ENCODE measurements around the gene CERS6.

The CERS6 gene

GRCh38 chr2:168801961-168802858 lies 346.1 kb downstream of the CERS6 start, which contains the start of gene NOSTRIN:
TSS of gene NOSTRIN (plus strand) at chr2:168802637. CDS start at chr2:168802647, 10 bp downstream.
- TF ChIP-seq ZFP30 (CRISPR knock-in tag; IDR thresholded peaks at IDR 0.05): no peak
- TF ChIP-seq TOX (CRISPR knock-in tag; IDR thresholded peaks at IDR 0.05; ENCODE audit: borderline replicate concordance): peak; percentile 71; the same call in 1 of the 2 replicates
- peak; percentile 55 for ATAC-seq

GRCh38 chr2:168802859-168803725 lies 347.0 kb downstream of the CERS6 start:
- no peak for TF ChIP-seq CREB5 (CRISPR knock-in tag; IDR thresholded peaks at IDR 0.05; ENCODE audit: low read depth)
- TF ChIP-seq TCF4 (CRISPR knock-in tag; IDR thresholded peaks at IDR 0.05; ENCODE audit: borderline replicate concordance): no peak
- TF ChIP-seq ZFP3 (CRISPR knock-in tag; IDR thresholded peaks at IDR 0.05): no peak
- TF ChIP-seq ISL1 (CRISPR knock-in tag; IDR thresholded peaks at IDR 0.05): no peak
- no peak for TF ChIP-seq CSRNP3 (CRISPR knock-in tag; IDR thresholded peaks at IDR 0.05)
- TF ChIP-seq TOX (CRISPR knock-in tag; IDR thresholded peaks at IDR 0.05; ENCODE audit: borderline replicate concordance): no peak
- TF ChIP-seq POU6F1 (CRISPR knock-in tag; IDR thresholded peaks at IDR 0.05; ENCODE audit: borderline replicate concordance, low read depth): no peak
- peak; percentile 16; the same call in 2 of the 3 replicates for ATAC-seq

- TF ChIP-seq BACH2 (CRISPR knock-in tag; IDR thresholded peaks at IDR 0.05; ENCODE audit: borderline replicate concordance): no peak
- TF ChIP-seq ZNF8 (CRISPR knock-in tag; IDR thresholded peaks at IDR 0.05): no peak
- no peak for TF ChIP-seq GLIS3 (CRISPR knock-in tag; IDR thresholded peaks at IDR 0.05)
- no peak for TF ChIP-seq TOX (CRISPR knock-in tag; IDR thresholded peaks at IDR 0.05; ENCODE audit: borderline replicate concordance)
- TF ChIP-seq POU6F1 (CRISPR knock-in tag; IDR thresholded peaks at IDR 0.05; ENCODE audit: borderline replicate concordance, low read depth): no peak
- no peak for TF ChIP-seq TCF4 (CRISPR knock-in tag; IDR thresholded peaks at IDR 0.05; ENCODE audit: borderline replicate concordance)
- no peak for TF ChIP-seq ZFP30 (CRISPR knock-in tag; IDR thresholded peaks at IDR 0.05)
- no peak for TF ChIP-seq ZC3H10 (CRISPR knock-in tag; IDR thresholded peaks at IDR 0.05)
- TF ChIP-seq RARB (CRISPR knock-in tag; IDR thresholded peaks at IDR 0.05): no peak
- no peak for TF ChIP-seq ISL1 (CRISPR knock-in tag; IDR thresholded peaks at IDR 0.05)
- TF ChIP-seq ARNTL (CRISPR knock-in tag; IDR thresholded peaks at IDR 0.05; ENCODE audit: borderline replicate concordance, low read depth): no peak
- no peak for TF ChIP-seq PATZ1 (CRISPR knock-in tag; IDR thresholded peaks at IDR 0.05; ENCODE audit: borderline replicate concordance)
- no peak for TF ChIP-seq CREB5 (CRISPR knock-in tag; IDR thresholded peaks at IDR 0.05; ENCODE audit: low read depth)
- TF ChIP-seq CSDC2 (CRISPR knock-in tag; IDR thresholded peaks at IDR 0.05): no peak
- no peak for TF ChIP-seq OSR1 (CRISPR knock-in tag; IDR thresholded peaks at IDR 0.05)
- no peak for TF ChIP-seq CSRNP3 (CRISPR knock-in tag; IDR thresholded peaks at IDR 0.05)
- TF ChIP-seq ZFP3 (CRISPR knock-in tag; IDR thresholded peaks at IDR 0.05): no peak
- TF ChIP-seq ESRRG (CRISPR knock-in tag; IDR thresholded peaks at IDR 0.05): no peak
- TF ChIP-seq SNAI2 (CRISPR knock-in tag; IDR thresholded peaks at IDR 0.05): no peak
- ATAC-seq: no peak
Measured at GRCh38 chr2:168804214-168804613, 348.1 kb downstream of the CERS6 start.
